H9 (cell line): Measurements from ENCODE around the gene NEK4. TPM values are rescaled to one million over a fixed set of nuclear protein-coding genes. Genes with fewer than 3 reads are reported as not detected.

ENCODE experiments used
- DNase-seq: peaks from one replicate; pipeline ENCODE4 v3.0.0-alpha.2; 2017
- H2AFZ ChIP-seq: one replicate; pipeline ENCODE4 v1.6.1; 2013; ENCODE audit warnings: mild to moderate bottlenecking, low read length, control low read depth, moderate library complexity
- H2AK5ac ChIP-seq: 2 replicates; pipeline ENCODE4 v1.6.1; 2013; ENCODE audit warnings: low read length, control low read depth, mixed read lengths; ENCODE audit not compliant: insufficient read length
- H2BK120ac ChIP-seq: one replicate; pipeline ENCODE4 v1.6.1; 2013; ENCODE audit warnings: low read depth, mild to moderate bottlenecking, low read length, control low read depth, inconsistent platforms; ENCODE audit not compliant: poor library complexity, severe bottlenecking
- H2BK12ac ChIP-seq: 2 replicates; pipeline ENCODE4 v1.6.1; 2013; ENCODE audit warnings: low read length, control low read depth, mixed read lengths, low read depth; ENCODE audit not compliant: insufficient read length
- H2BK15ac ChIP-seq: 2 replicates; pipeline ENCODE4 v1.6.1; 2013; ENCODE audit warnings: low read depth, low read length, control low read depth
- H2BK20ac ChIP-seq: one replicate; pipeline ENCODE4 v1.6.1; 2013; ENCODE audit warnings: low read depth, mild to moderate bottlenecking, low read length, control low read depth, inconsistent platforms; ENCODE audit not compliant: poor library complexity, severe bottlenecking
- H2BK5ac ChIP-seq: 2 replicates; pipeline ENCODE4 v1.6.1; 2013; ENCODE audit warnings: low read length, control low read depth, mixed read lengths; ENCODE audit not compliant: insufficient read length
- H3K14ac ChIP-seq: 2 replicates; pipeline ENCODE4 v1.6.1; 2013; ENCODE audit warnings: low read length, control low read depth; ENCODE audit not compliant: insufficient read depth
- H3K18ac ChIP-seq: 2 replicates; pipeline ENCODE4 v1.6.1; 2013; ENCODE audit warnings: low read depth, mild to moderate bottlenecking, mixed read lengths, low read length, control low read depth; ENCODE audit not compliant: insufficient read length
- H3K23ac ChIP-seq: 2 replicates; pipeline ENCODE4 v1.6.1; 2013; ENCODE audit warnings: low read length, control low read depth, mixed read lengths, low read depth; ENCODE audit not compliant: insufficient read length
- H3K23me2 ChIP-seq: 2 replicates; pipeline ENCODE4 v1.6.1; 2013; ENCODE audit warnings: low read depth, mild to moderate bottlenecking, mixed read lengths, low read length, control low read depth; ENCODE audit not compliant: insufficient read length, poor library complexity, severe bottlenecking
- H3K27ac ChIP-seq: 2 replicates; pipeline ENCODE4 v1.5.1; 2013; ENCODE audit warnings: low read length, control low read depth, mixed read lengths, low read depth; ENCODE audit not compliant: insufficient read length
- H3K27me3 ChIP-seq: 2 replicates; pipeline ENCODE4 v1.6.1; 2013; ENCODE audit warnings: low read length, control low read depth, inconsistent platforms; ENCODE audit not compliant: insufficient read depth
- H3K4ac ChIP-seq: 2 replicates; pipeline ENCODE4 v1.6.1; 2013; ENCODE audit warnings: low read depth, mild to moderate bottlenecking, control low read depth, inconsistent platforms, low read length, moderate library complexity
- H3K4me1 ChIP-seq: 2 replicates; pipeline ENCODE4 v1.6.1; 2013; ENCODE audit warnings: low read length, control low read depth, inconsistent platforms; ENCODE audit not compliant: insufficient read depth
- H3K4me2 ChIP-seq: 2 replicates; pipeline ENCODE4 v1.6.1; 2013; ENCODE audit warnings: low read length, control low read depth, mixed read lengths; ENCODE audit not compliant: insufficient read length, insufficient read depth
- H3K56ac ChIP-seq: 2 replicates; pipeline ENCODE4 v1.6.1; 2013; ENCODE audit warnings: low read depth, mild to moderate bottlenecking, mixed read lengths, low read length, control low read depth; ENCODE audit not compliant: insufficient read length
- H3K79me1 ChIP-seq: 2 replicates; pipeline ENCODE4 v1.6.1; 2013; ENCODE audit warnings: low read depth, mild to moderate bottlenecking, moderate library complexity, low read length, control low read depth, inconsistent platforms; ENCODE audit not compliant: insufficient read depth, poor library complexity, severe bottlenecking
- H3K79me2 ChIP-seq: 2 replicates; pipeline ENCODE4 v1.6.1; 2013; ENCODE audit warnings: low read length, control low read depth, inconsistent platforms; ENCODE audit not compliant: insufficient read depth
- H3K9ac ChIP-seq: 2 replicates; pipeline ENCODE4 v1.6.1; 2013; ENCODE audit warnings: low read length, control low read depth, mixed read lengths; ENCODE audit not compliant: insufficient read length; ENCODE audit errors: extremely low read depth
- H3K9me3 ChIP-seq: one replicate; pipeline ENCODE4 v1.6.1; 2013; ENCODE audit warnings: low read depth, low read length, inconsistent platforms; ENCODE audit not compliant: control insufficient read depth
- H3T11ph ChIP-seq: one replicate; pipeline ENCODE4 v1.6.1; 2013; ENCODE audit warnings: mild to moderate bottlenecking, low read length, control low read depth, inconsistent platforms
- H4K20me1 ChIP-seq: one replicate; pipeline ENCODE4 v1.6.1; 2013; ENCODE audit not compliant: control insufficient read depth, insufficient read length, insufficient read depth
- H4K5ac ChIP-seq: 2 replicates; pipeline ENCODE4 v1.6.1; 2013; ENCODE audit warnings: low read depth, mild to moderate bottlenecking, mixed read lengths, low read length, control low read depth; ENCODE audit not compliant: insufficient read length
- H4K8ac ChIP-seq: replicated peaks from 2 replicates; pipeline ENCODE4 v1.6.1; 2013; ENCODE audit warnings: low read length, control low read depth, mixed read lengths, low read depth; ENCODE audit not compliant: insufficient read length
- H4K91ac ChIP-seq: 2 replicates; pipeline ENCODE4 v1.6.1; 2013; ENCODE audit warnings: low read depth, mild to moderate bottlenecking, moderate library complexity, mixed read lengths, low read length, control low read depth; ENCODE audit not compliant: insufficient read length
- H3K27ac Mint-ChIP-seq, 3 experiments: 2 replicates in 2 of 3; 3 replicates in 1 of 3; pipeline ENCODE4 v1.8.0; 2020 to 2021; ENCODE audit warnings: mixed read lengths in 3 of 3, mild to moderate bottlenecking in 1 of 3, moderate library complexity in 1 of 3
- H3K27me3 Mint-ChIP-seq: 2 replicates; pipeline ENCODE4 v1.8.0; 2021; ENCODE audit warnings: low read depth, mild to moderate bottlenecking, moderate library complexity, mixed read lengths
- H3K36me3 Mint-ChIP-seq, 3 experiments: 2 replicates in 2 of 3; 3 replicates in 1 of 3; pipeline ENCODE4 v1.8.0; 2020 to 2021; ENCODE audit warnings: low read depth in 3 of 3, mixed read lengths in 3 of 3; ENCODE audit not compliant: insufficient read depth in 1 of 3
- H3K4me1 Mint-ChIP-seq, 2 experiments: 2 replicates each; pipeline ENCODE4 v1.8.0; 2020; ENCODE audit warnings: mixed read lengths in 2 of 2
- H3K4me3 Mint-ChIP-seq, 2 experiments: 2 replicates in 1 of 2; 3 replicates in 1 of 2; pipeline ENCODE4 v1.8.0; 2020 to 2021; ENCODE audit warnings: mild to moderate bottlenecking in 2 of 2, mixed read lengths in 2 of 2, moderate library complexity in 1 of 2
- H3K9me3 Mint-ChIP-seq, 2 experiments: 2 replicates in 1 of 2; 3 replicates in 1 of 2; pipeline ENCODE4 v1.8.0; 2020; ENCODE audit warnings: mild to moderate bottlenecking in 2 of 2, mixed read lengths in 2 of 2, moderate library complexity in 1 of 2
- WGBS: extraction: QIAGEN DNeasy Blood & Tissue Kit; methylation state at CpG from one replicate; pipeline ENCODE4 v1.1.7; 2013; ENCODE audit warnings: missing lambda C conversion rate, low lambda C conversion rate, mixed read lengths; ENCODE audit not compliant: insufficient read length; ENCODE audit errors: extremely low coverage; 5-methylcytosine and 5-hydroxymethylcytosine counted together
- total RNA-seq: library from RNA; stranded (reverse); gene quantifications from 2 replicates; pipeline ENCODE4 v1.2.1, GENCODE V29; 2021
- TF ChIP-seq, protein P1 (sequence below): fragments of 200-600 bp; sonication (generic); conservative IDR thresholded peaks from 3 replicates; pipeline ENCODE4 v1.8.0; 2021; ENCODE audit warnings: antibody characterized with exemption, mild to moderate bottlenecking

Gene NEK4
- total RNA-seq, 1 experiment from 2014 or later: 36.0 TPM

DNA sequence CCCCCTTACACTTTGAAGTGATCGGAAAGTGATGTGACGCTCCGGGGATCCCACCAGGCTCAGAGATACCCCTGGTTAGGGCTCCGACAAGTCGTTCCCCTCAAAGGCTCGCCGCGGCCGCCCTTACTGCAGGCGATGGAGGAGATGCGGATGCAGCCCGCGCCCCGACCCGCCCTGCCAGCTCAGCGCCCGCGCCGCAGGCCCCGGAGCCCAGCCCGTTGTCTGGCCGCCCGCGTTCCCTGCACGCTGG lies 65.4 kb downstream of the NEK4 start:
- Histone ChIP-seq H3K9ac (peak overlapping the region; percentile 45), H4K8ac (no peak overlapping the region), H2BK20ac (no peak overlapping the region), H3K23ac (no peak overlapping the region), H2BK120ac (no peak overlapping the region), H4K20me1 (no peaks in the 10 kb centered on the region), H3K56ac (no peak overlapping the region), H3K4ac (no peak overlapping the region), H3K79me1 (no peaks in the 10 kb centered on the region), H2AK5ac (no peak overlapping the region), H3K9me3 (no peaks in the 10 kb centered on the region), H2BK12ac (no peak overlapping the region), H3K14ac (no peak overlapping the region), H3K79me2 (peaks cover 3% of the 10 kb centered on the region; the same call in 1 of the 2 replicates), H3T11ph (no peak overlapping the region), H2AFZ (no peak overlapping the region), H3K27ac (no peak overlapping the region), H3K27me3 (no peaks in the 10 kb centered on the region), H4K91ac (no peak overlapping the region), H4K5ac (no peak overlapping the region), H2BK15ac (no peak overlapping the region), H3K23me2 (peaks cover 12% of the 10 kb centered on the region), H2BK5ac (no peak overlapping the region), H3K18ac (no peak overlapping the region), H3K4me1 (no peaks in the 10 kb centered on the region; the same call in 1 of the 2 replicates), H3K4me2 (peak overlapping the region; percentile 87)
- DNase-seq: no peak
- peaks cover 7 to 17% (median 13%) of the 10 kb centered on the region in 3 experiments; a peak in 6 of 7 replicates for H3K36me3 Mint-ChIP-seq
- WGBS: no CpG with 5 or more reads among the region's 25 CpGs
- no peaks in the 10 kb centered on the region; a peak in 1 of 5 replicates for H3K9me3 Mint-ChIP-seq
- H3K27me3 Mint-ChIP-seq: no peaks in the 10 kb centered on the region
- peak overlapping the region in 2 of 3 experiments; percentile 40 to 81; a peak in 3 of 7 replicates for H3K27ac Mint-ChIP-seq
- TF ChIP-seq, protein P1, sequence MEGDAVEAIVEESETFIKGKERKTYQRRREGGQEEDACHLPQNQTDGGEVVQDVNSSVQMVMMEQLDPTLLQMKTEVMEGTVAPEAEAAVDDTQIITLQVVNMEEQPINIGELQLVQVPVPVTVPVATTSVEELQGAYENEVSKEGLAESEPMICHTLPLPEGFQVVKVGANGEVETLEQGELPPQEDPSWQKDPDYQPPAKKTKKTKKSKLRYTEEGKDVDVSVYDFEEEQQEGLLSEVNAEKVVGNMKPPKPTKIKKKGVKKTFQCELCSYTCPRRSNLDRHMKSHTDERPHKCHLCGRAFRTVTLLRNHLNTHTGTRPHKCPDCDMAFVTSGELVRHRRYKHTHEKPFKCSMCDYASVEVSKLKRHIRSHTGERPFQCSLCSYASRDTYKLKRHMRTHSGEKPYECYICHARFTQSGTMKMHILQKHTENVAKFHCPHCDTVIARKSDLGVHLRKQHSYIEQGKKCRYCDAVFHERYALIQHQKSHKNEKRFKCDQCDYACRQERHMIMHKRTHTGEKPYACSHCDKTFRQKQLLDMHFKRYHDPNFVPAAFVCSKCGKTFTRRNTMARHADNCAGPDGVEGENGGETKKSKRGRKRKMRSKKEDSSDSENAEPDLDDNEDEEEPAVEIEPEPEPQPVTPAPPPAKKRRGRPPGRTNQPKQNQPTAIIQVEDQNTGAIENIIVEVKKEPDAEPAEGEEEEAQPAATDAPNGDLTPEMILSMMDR: no peak
- H3K4me3 Mint-ChIP-seq: peak overlapping the region; percentile 96 to 97
- peaks cover 15% of the 10 kb centered on the region in 2 experiments for H3K4me1 Mint-ChIP-seq
